Neural progenitor cell (in vitro differentiated cells): ENCODE measurements around the gene DENND5B.

Experiments
- CTCF ChIP-seq: fragments of 200-600 bp; sonication (generic); IDR thresholded peaks from 2 replicates; pipeline ENCODE4 v1.5.1; 2017; ENCODE audit warnings: antibody characterized with exemption, mild to moderate bottlenecking
- EZH2 ChIP-seq: fragments of 200-600 bp; sonication (generic); IDR thresholded peaks from 2 replicates; pipeline ENCODE4 v1.6.1; 2017; ENCODE audit warnings: antibody characterized with exemption, mild to moderate bottlenecking, moderate library complexity
- EZH2phosphoT487 ChIP-seq: fragments of 200-600 bp; sonication (generic); IDR thresholded peaks from 2 replicates; pipeline ENCODE4 v1.6.1; 2017; ENCODE audit warnings: antibody characterized with exemption

- TF ChIP-seq EZH2 (no peak), CTCF (no peak), EZH2phosphoT487 (no peak)
Measured at GRCh38 chr12:31499567-31499966, 91.4 kb downstream of the DENND5B start.
